Activated CD4-positive, CD25-positive, alpha-beta regulatory T cell (primary cell): Measurements from ENCODE around the gene OAS2.
"Not testable (repeated sequence)": the region's sequence is repeated elsewhere in the genome, so short reads cannot be mapped to it uniquely, and the experiment has no call there.

Source experiments
- DNase-seq, 4 experiments: peaks; one replicate each; lab custom pipeline; 2025; lab: John Stamatoyannopoulos, UW

The OAS2 gene

GRCh38 chr12:112985642-112986290 is 7.4 kb downstream of the OAS2 start:
- DNase-seq: no peak

GRCh38 chr12:112986291-112986800 is 8.0 kb downstream of the OAS2 start:
- DNase-seq: no peak

- DNase-seq: no peak
These were observed 9.2 kb downstream of the OAS2 start for GRCh38 chr12:112987561-112987960.

- no peak for DNase-seq
These were observed 9.9 kb downstream of the OAS2 start for GRCh38 chr12:112988224-112988623.

GRCh38 chr12:112988823-112989385 is 10.6 kb downstream of the OAS2 start:
- not testable (repeated sequence) for DNase-seq

GRCh38 chr12:112989806-112990205 is 11.5 kb downstream of the OAS2 start:
- no peak for DNase-seq

GRCh38 chr12:112992541-112993398 is 14.5 kb downstream of the OAS2 start:
- DNase-seq: peak; percentile 25 to 52 (median 38)

- DNase-seq: no peak
These were observed 16.7 kb downstream of the OAS2 start for GRCh38 chr12:112995008-112995407.

- DNase-seq: no peak
These were observed 18.2 kb downstream of the OAS2 start for GRCh38 chr12:112996501-112996900.

GRCh38 chr12:112997506-112997905 is 19.2 kb downstream of the OAS2 start:
- DNase-seq: no peak

GRCh38 chr12:112998987-112999767 is 20.9 kb downstream of the OAS2 start:
- DNase-seq: no peak

GRCh38 chr12:113000433-113000832 is 22.1 kb downstream of the OAS2 start:
- no peak for DNase-seq

- no peak for DNase-seq
These were observed 23.8 kb downstream of the OAS2 start for GRCh38 chr12:113002155-113002554.

- no peak for DNase-seq
These were observed 24.4 kb downstream of the OAS2 start for GRCh38 chr12:113002676-113003075.

GRCh38 chr12:113003636-113004035 is 25.3 kb downstream of the OAS2 start:
- DNase-seq: no peak

GRCh38 chr12:113005762-113006161 is 27.4 kb downstream of the OAS2 start:
- no peak for DNase-seq

- DNase-seq: no peak
These were observed 27.9 kb downstream of the OAS2 start for GRCh38 chr12:113006206-113006605.

- DNase-seq: no peak
These were observed 28.3 kb downstream of the OAS2 start for GRCh38 chr12:113006641-113007040.

GRCh38 chr12:113007166-113007565 is 28.8 kb downstream of the OAS2 start:
- no peak for DNase-seq

GRCh38 chr12:113010701-113011100 is 32.4 kb downstream of the OAS2 start:
- DNase-seq: no peak

- no peak for DNase-seq
These were observed 36.2 kb downstream of the OAS2 start for GRCh38 chr12:113014565-113014964.

GRCh38 chr12:113016796-113017195 is 38.5 kb downstream of the OAS2 start:
- no peak for DNase-seq
